Calu3 (cell line): Measurements from ENCODE around the gene VCL. TPM values are rescaled to one million over a fixed set of nuclear protein-coding genes. Genes with fewer than 3 reads are reported as not detected.

Source experiments
- BruUV-seq: library from RNA; stranded (reverse); fragments of 400-500 nt; replicated peaks from 2 replicates; lab custom pipeline; 2021; lab: Mats Ljungman, UMichigan
- CTCF ChIA-PET: fragments of 300-600 bp; sonication (Branson Sonifier 250); formaldehyde crosslinking; loops from one replicate; lab custom pipeline; 2022; ENCODE audit warnings: antibody characterized with exemption; lab: Charles Lee
- DNase-seq: peaks from one replicate; pipeline ENCODE4 v3.0.0; 2022
- H3K27ac Mint-ChIP-seq: one replicate; pipeline ENCODE4 v1.8.0; 2022; ENCODE audit warnings: mixed read lengths; ENCODE audit not compliant: unreplicated experiment
- H3K27me3 Mint-ChIP-seq: one replicate; pipeline ENCODE4 v1.8.0; 2022; ENCODE audit warnings: mixed read lengths; ENCODE audit not compliant: unreplicated experiment
- H3K36me3 Mint-ChIP-seq: one replicate; pipeline ENCODE4 v1.8.0; 2022; ENCODE audit warnings: mild to moderate bottlenecking, moderate library complexity, mixed read lengths; ENCODE audit not compliant: insufficient read depth, unreplicated experiment
- H3K4me1 Mint-ChIP-seq: one replicate; pipeline ENCODE4 v1.8.0; 2022; ENCODE audit warnings: mild to moderate bottlenecking, low read depth, mixed read lengths; ENCODE audit not compliant: unreplicated experiment
- H3K4me3 Mint-ChIP-seq: one replicate; pipeline ENCODE4 v1.8.0; 2022; ENCODE audit warnings: mild to moderate bottlenecking, low read depth, moderate library complexity, mixed read lengths; ENCODE audit not compliant: unreplicated experiment
- H3K9me3 Mint-ChIP-seq: one replicate; pipeline ENCODE4 v1.8.0; 2022; ENCODE audit warnings: low read depth, mixed read lengths; ENCODE audit not compliant: unreplicated experiment
- CTCF ChIP-seq: fragments of 200-600 bp; IDR thresholded peaks from one replicate; pipeline ENCODE4 v1.8.0; 2022; ENCODE audit warnings: antibody characterized with exemption; ENCODE audit not compliant: unreplicated experiment
- intact Hi-C: fragments of 100-400 bp; cut with micrococcal nuclease; formaldehyde crosslinking; loops from one replicate; pipeline ENCODE4 v1.10.0; 2022; ENCODE audit not compliant: unreplicated experiment
- total RNA-seq: library from RNA; stranded (reverse); gene quantifications from 2 replicates; pipeline ENCODE4 v1.2.3, GENCODE V29; 2022

VCL gene
- total RNA-seq, 1 experiment from 2014 or later: 237 TPM

GRCh38 chr10:73974309-73974946, 23.5 kb upstream of the VCL start:
- H3K9me3 Mint-ChIP-seq: no peaks in the 10 kb centered on the region
- H3K4me3 Mint-ChIP-seq: no peak overlapping the region
- CTCF ChIA-PET: no interaction called here
- no peaks in the 10 kb centered on the region for H3K27me3 Mint-ChIP-seq
- intact Hi-C loops: no loop called here
- H3K27ac Mint-ChIP-seq: no peak overlapping the region
- H3K36me3 Mint-ChIP-seq: no peaks in the 10 kb centered on the region
- no TSS peak for BruUV-seq
- DNase-seq: no peak
- no peak for TF ChIP-seq CTCF
- peaks cover under 1% of the 10 kb centered on the region for H3K4me1 Mint-ChIP-seq

GRCh38 chr10:73975388-73975787, 22.5 kb upstream of the VCL start:
- DNase-seq: no peak
- Mint-ChIP-seq H3K36me3 (no peaks in the 10 kb centered on the region), H3K27ac (no peak overlapping the region), H3K9me3 (no peaks in the 10 kb centered on the region), H3K27me3 (no peaks in the 10 kb centered on the region), H3K4me1 (peaks cover 10% of the 10 kb centered on the region), H3K4me3 (no peak overlapping the region)
- intact Hi-C loops: no loop called here
- CTCF ChIA-PET: no interaction called here
- TF ChIP-seq CTCF: no peak
- BruUV-seq: no TSS peak

GRCh38 chr10:73979141-73979808, 18.6 kb upstream of the VCL start:
- CTCF ChIA-PET: interaction anchor here (0.7 kb wide), 1 partner anchor 82 kb away, joined by 4 read pairs; no protein-coding TSS in a partner anchor
- DNase-seq: no peak
- intact Hi-C loops: no loop called here
- Mint-ChIP-seq H3K4me1 (peaks cover 14% of the 10 kb centered on the region), H3K27ac (no peak overlapping the region), H3K9me3 (no peaks in the 10 kb centered on the region), H3K27me3 (no peaks in the 10 kb centered on the region), H3K4me3 (no peak overlapping the region), H3K36me3 (no peaks in the 10 kb centered on the region)
- no TSS peak for BruUV-seq
- TF ChIP-seq CTCF: no peak

- no peaks in the 10 kb centered on the region for H3K36me3 Mint-ChIP-seq
- TF ChIP-seq CTCF: no peak
- no TSS peak for BruUV-seq
- intact Hi-C loops: no loop called here
- CTCF ChIA-PET: interaction anchor here (1.4 kb wide), 1 partner anchor 32 kb away, joined by 3 read pairs; no protein-coding TSS in a partner anchor
- H3K27ac Mint-ChIP-seq: no peak overlapping the region
- H3K4me1 Mint-ChIP-seq: peaks cover 14% of the 10 kb centered on the region
- no peak overlapping the region for H3K4me3 Mint-ChIP-seq
- no peaks in the 10 kb centered on the region for H3K9me3 Mint-ChIP-seq
- no peaks in the 10 kb centered on the region for H3K27me3 Mint-ChIP-seq
- no peak for DNase-seq
Observed at GRCh38 chr10:73979809-73980433, 18.0 kb upstream of the VCL start.
